ENCODE measurements around the gene PPP2R5D. TPM values are rescaled to one million over a fixed set of nuclear protein-coding genes. Genes with fewer than 3 reads are reported as not detected.
A peak's percentile ranks its signal among the peaks of the same experiment; 100 is the strongest.

Gene PPP2R5D
- polyA plus RNA-seq, 2 of the 4 experiments (the other 2 are of a cell fraction): 26.5 to 34.6 TPM

GRCh38 chr6:42963855-42964605, 20.3 kb upstream of the PPP2R5D start:
- FAIRE-seq (no peak), ATAC-seq (peak; percentile 75 to 84; a peak in 5 of 6 replicates), DNase-seq (ENCODE audit: low read depth in 1 of 2, low spot score in 1 of 2) (peak; percentile 34 to 63)
- Histone ChIP-seq H3K9me3 (no peaks in the 10 kb centered on the region), H3K4me2 (no peak overlapping the region), H3K4me1 (peaks cover 8% of the 10 kb centered on the region; the same call in 1 of the 3 replicates), H3K27ac (no peak overlapping the region), H3K4me3 (no peak overlapping the region)
- TF ChIP-seq CTCF (IDR thresholded peaks at IDR 0.05): peak; percentile 26; the same call in 1 of the 3 replicates
- TF ChIP-seq JUN (IDR thresholded peaks at IDR 0.05): no peak
- no peak for TF ChIP-seq HOXB5 (CRISPR knock-in tag; IDR thresholded peaks at IDR 0.05)
- no peak for TF ChIP-seq RNF2 (IDR thresholded peaks at IDR 0.05; ENCODE audit: borderline replicate concordance, low read depth)
- peak; percentile 41 to 56 for TF ChIP-seq RAD21 (conservative IDR thresholded peaks at IDR 0.05 in 1 of 2, IDR thresholded peaks at IDR 0.05 in 1 of 2)
- no peak for TF ChIP-seq POLR2A (IDR thresholded peaks at IDR 0.05; ENCODE audit: low read length)
- no peak for TF ChIP-seq CBX2 (IDR thresholded peaks at IDR 0.05; ENCODE audit: borderline replicate concordance, low read depth)
- no peak for TF ChIP-seq ZSCAN20 (CRISPR knock-in tag; IDR thresholded peaks at IDR 0.05)
- no peak for TF ChIP-seq RARB (CRISPR knock-in tag; IDR thresholded peaks at IDR 0.05)
- ChIA-PET CTCF (interaction anchor here (0.7 to 1.8 kb wide), 8 partner anchors 10 to 526 kb away, joined by 3 to 7 read pairs (median 4); no protein-coding TSS in a partner anchor), POLR2A (no interaction called here)
- WGBS (ENCODE audit: missing lambda C conversion rate): 79% methylated on average over 7 of the region's 9 CpGs

- H3K4me3 ChIP-seq: no peak overlapping the region
- ChIA-PET POLR2A (interaction anchor here (0.6 kb wide), 1 partner anchor 18 kb away, joined by 3 read pairs; the partner anchor contains the start of gene PPP2R5D), CTCF (no interaction called here)
- H3K27ac ChIP-seq: no peak overlapping the region
- DNase-seq (ENCODE audit: low read depth in 1 of 2, low spot score in 1 of 2): no peak
- H3K4me1 ChIP-seq: peaks cover 17% of the 10 kb centered on the region
- no peaks in the 10 kb centered on the region for H3K9me3 ChIP-seq
- H3K4me2 ChIP-seq: no peak overlapping the region
- 85% methylated on average over 7 of the region's 7 CpGs for WGBS (ENCODE audit: missing lambda C conversion rate)
- FAIRE-seq: no peak
- TF ChIP-seq TP53 (CRISPR knock-in tag; IDR thresholded peaks at IDR 0.05): no peak
- no peak for TF ChIP-seq PHF8 (IDR thresholded peaks at IDR 0.05; ENCODE audit: borderline replicate concordance, low read depth)
- no peak for TF ChIP-seq HOXB5 (CRISPR knock-in tag; IDR thresholded peaks at IDR 0.05)
- no peak for TF ChIP-seq CHD4 (IDR thresholded peaks at IDR 0.05; ENCODE audit: borderline replicate concordance)
- no peak for TF ChIP-seq KDM1A (IDR thresholded peaks at IDR 0.05; ENCODE audit: low read depth)
- TF ChIP-seq ELK1 (IDR thresholded peaks at IDR 0.05; ENCODE audit: low read depth, low read length): no peak
- TF ChIP-seq MAZ (IDR thresholded peaks at IDR 0.05; ENCODE audit: borderline replicate concordance, low read depth, low read length): no peak
- no peak for TF ChIP-seq POLR2AphosphoS2 (conservative IDR thresholded peaks at IDR 0.05; ENCODE audit: low read length)
- TF ChIP-seq SREBF2 (IDR thresholded peaks at IDR 0.05): no peak
- no peak for TF ChIP-seq ZSCAN20 (CRISPR knock-in tag; IDR thresholded peaks at IDR 0.05)
- no peak for TF ChIP-seq BCL3 (IDR thresholded peaks at IDR 0.05)
- TF ChIP-seq ZNF302 (CRISPR knock-in tag; IDR thresholded peaks at IDR 0.05): no peak
- ATAC-seq: no peak
Observed at GRCh38 chr6:42966571-42966970, 17.8 kb upstream of the PPP2R5D start.
